ENCODE data around the gene WWOX.

DNA sequence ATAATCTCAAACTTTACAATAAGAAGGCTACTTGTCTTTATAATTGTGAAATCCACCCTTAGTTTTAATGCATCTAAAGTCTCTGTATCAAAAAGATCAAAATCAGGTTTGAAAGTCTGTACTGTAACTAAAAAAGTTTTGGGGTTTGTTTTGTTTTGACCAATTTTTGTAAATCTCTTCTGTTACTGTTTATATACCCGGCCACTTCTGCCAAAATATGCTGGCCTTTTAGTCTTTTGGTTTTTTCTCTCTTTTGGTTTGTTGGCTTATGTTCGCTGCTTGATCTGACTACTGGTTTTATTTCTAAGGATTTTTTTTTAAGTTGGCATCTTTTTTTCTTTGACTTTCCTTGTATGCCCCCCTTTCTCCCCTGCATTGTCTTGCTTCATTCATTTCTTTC is 845.9 kb downstream of the WWOX start:
- TF ChIP-seq SPI1 (IDR thresholded peaks at IDR 0.05; ENCODE audit: low read depth, low read length) (no peak), POLR2A (IDR thresholded peaks at IDR 0.05; ENCODE audit: low read depth, low read length) (no peak)

Measured in GM12891 (cell line).